ENCODE measurements around the gene EVA1A. TPM values are rescaled to one million over a fixed set of nuclear protein-coding genes. Genes with fewer than 3 reads are reported as not detected.

EVA1A gene
- total RNA-seq, 2 donors from 2014 or later, result not detected

DNA sequence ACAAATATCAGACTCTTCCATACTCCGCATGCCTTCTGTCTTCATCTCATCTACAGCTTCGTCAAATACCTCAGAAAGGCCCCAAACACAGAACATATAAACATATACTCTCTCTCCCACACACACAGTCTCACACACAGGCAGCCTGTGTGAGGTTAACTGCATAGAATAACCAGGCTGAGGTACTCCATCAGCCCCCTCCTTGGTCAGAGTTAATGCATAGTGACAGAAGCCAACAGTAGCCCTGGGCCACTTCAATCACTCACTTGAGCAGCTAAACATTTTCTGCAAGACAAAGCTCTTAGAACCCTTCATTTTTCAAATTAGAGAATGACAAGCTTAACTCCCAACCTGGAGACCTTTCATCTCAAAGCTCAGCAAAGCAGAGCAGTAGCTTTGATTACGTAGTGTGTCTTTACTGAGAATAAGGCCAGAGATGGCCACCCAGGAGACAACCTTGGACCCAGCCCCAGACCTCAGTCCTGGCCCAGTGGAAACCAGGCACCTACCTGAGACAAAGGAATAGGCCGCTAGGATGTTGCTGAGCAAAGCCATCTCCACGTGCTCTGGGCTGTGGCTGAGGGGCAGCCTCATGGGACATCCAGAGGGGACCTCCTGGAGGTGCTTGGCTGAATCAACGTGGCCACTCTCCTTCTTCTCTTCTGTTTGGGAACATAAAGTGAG is 43.0 kb downstream of the EVA1A start:
- Mint-ChIP-seq H3K4me3 (no peak overlapping the region), H3K4me1 (ENCODE audit: low read depth in 2 of 2) (no peaks in the 10 kb centered on the region), H3K27me3 (no peaks in the 10 kb centered on the region), H3K9me3 (peaks cover 5% of the 10 kb centered on the region), H3K27ac (no peak overlapping the region), H3K36me3 (no peaks in the 10 kb centered on the region)
- DNase-seq (ENCODE audit: low spot score) (no peak), ATAC-seq (no peak)

GRCh38 chr2:75516378-75517360 is 44.1 kb downstream of the EVA1A start:
- Mint-ChIP-seq H3K4me3 (no peak overlapping the region), H3K27me3 (peaks cover 0 to 5% of the 10 kb centered on the region in 2 donors), H3K27ac (no peak overlapping the region), H3K36me3 (no peaks in the 10 kb centered on the region), H3K9me3 (peaks cover 11% of the 10 kb centered on the region), H3K4me1 (ENCODE audit: low read depth in 2 of 2) (no peaks in the 10 kb centered on the region)
- DNase-seq (ENCODE audit: low spot score) (no peak), ATAC-seq (no peak)

- ATAC-seq, result no peak
- Mint-ChIP-seq H3K27me3 (peaks cover 0 to 9% of the 10 kb centered on the region in 2 donors), H3K27ac (no peak overlapping the region)
These were observed 45.0 kb downstream of the EVA1A start for GRCh38 chr2:75515584-75516368.

GRCh38 chr2:75513616-75514170 is 47.0 kb downstream of the EVA1A start:
- DNase-seq (ENCODE audit: low spot score) (no peak), ATAC-seq (no peak)
- H3K36me3 Mint-ChIP-seq, result peaks cover 2% of the 10 kb centered on the region
- H3K27ac Mint-ChIP-seq, result no peak overlapping the region
- H3K4me3 Mint-ChIP-seq, result no peak overlapping the region
- no peaks in the 10 kb centered on the region for H3K4me1 Mint-ChIP-seq (ENCODE audit: low read depth in 2 of 2)
- peaks cover 12% of the 10 kb centered on the region for H3K9me3 Mint-ChIP-seq
- peaks cover 0 to 9% of the 10 kb centered on the region in 2 donors for H3K27me3 Mint-ChIP-seq

More at GRCh38 chr2:75515584-75516368, 45.0 kb downstream of the EVA1A start:
- H3K4me1 Mint-ChIP-seq (ENCODE audit: low read depth in 2 of 2), result no peaks in the 10 kb centered on the region
- H3K9me3 Mint-ChIP-seq, result peaks cover 12% of the 10 kb centered on the region
- no peaks in the 10 kb centered on the region for H3K36me3 Mint-ChIP-seq
- no peak for DNase-seq (ENCODE audit: low spot score)
- no peak overlapping the region for H3K4me3 Mint-ChIP-seq

DNA sequence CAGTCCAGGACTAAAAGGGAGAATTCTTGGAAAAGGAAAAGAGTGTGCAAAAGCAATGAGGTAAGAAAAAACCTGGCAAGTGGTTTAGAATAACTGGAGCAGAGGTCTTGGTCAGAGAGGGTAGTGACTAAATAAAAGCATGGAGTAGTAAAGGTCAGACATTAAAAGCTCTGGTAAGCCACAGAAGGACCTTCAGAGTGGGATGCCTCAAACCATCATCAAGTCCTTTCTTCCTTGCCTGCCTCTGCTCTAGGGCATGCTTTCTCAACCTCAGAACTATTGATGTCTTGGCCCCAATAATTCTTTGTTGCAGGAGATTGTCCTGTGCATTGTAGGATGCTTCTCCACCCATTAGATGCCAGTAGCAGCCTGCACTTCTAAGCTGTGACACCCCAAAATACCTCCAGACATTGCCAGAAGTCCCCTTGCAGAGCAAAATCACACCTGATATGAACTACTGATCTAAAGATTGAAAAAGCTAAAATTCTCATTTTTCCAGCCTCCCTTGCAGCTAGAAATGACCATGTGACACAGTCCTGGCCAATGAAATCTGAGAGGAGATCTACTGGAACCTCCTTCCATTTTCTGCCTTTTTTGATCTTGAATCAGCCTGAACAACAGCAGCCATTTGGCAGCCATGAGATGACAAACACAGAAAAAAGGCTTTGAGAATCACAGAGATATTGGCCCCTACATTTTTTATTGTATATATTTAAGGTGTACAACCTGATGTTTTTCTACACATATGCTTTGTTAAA is 48.1 kb downstream of the EVA1A start:
- H3K27me3 Mint-ChIP-seq, result peaks cover 0 to 9% of the 10 kb centered on the region in 2 donors
- peaks cover 12% of the 10 kb centered on the region for H3K9me3 Mint-ChIP-seq
- H3K36me3 Mint-ChIP-seq, result peaks cover 5% of the 10 kb centered on the region
- no peaks in the 10 kb centered on the region for H3K4me1 Mint-ChIP-seq (ENCODE audit: low read depth in 2 of 2)
- ATAC-seq (no peak), DNase-seq (ENCODE audit: low spot score) (no peak)
- H3K27ac Mint-ChIP-seq, result no peak overlapping the region
- H3K4me3 Mint-ChIP-seq, result no peak overlapping the region

DNA sequence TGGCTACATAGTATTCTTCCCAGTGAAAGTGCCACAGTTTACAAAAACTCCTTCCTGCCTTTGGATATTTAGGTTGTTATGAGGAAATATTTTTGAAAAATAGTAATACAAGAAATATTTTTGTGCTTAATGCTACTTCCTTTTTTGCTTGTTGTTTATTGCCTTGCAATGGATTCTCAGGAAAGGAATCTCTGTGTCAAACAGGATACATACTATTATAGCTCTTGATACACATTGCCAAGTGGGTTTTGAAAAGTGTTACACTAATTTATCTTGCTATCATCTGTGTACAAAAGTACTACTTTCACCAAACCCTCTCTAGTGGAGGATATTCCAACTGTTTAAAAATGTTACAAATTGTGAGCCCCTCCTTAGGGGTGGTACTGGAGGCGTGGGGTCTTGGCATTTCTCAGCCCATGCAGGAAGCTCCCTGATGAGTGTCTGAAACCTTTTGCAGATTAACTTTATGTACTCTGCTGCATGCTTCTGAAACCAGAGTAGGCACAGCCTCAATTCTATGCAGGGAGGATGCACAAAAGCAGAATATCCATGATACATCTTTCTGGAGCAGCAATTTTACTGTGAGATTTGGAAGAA is 54.5 kb downstream of the EVA1A start:
- Mint-ChIP-seq H3K4me1 (ENCODE audit: low read depth in 2 of 2) (no peaks in the 10 kb centered on the region), H3K27ac (no peak overlapping the region), H3K9me3 (no peaks in the 10 kb centered on the region), H3K36me3 (peaks cover 5% of the 10 kb centered on the region), H3K4me3 (no peak overlapping the region), H3K27me3 (peaks cover 0 to 18% of the 10 kb centered on the region in 2 donors)
- ATAC-seq (no peak), DNase-seq (ENCODE audit: low spot score) (no peak)

- Mint-ChIP-seq H3K36me3 (peaks cover 5% of the 10 kb centered on the region), H3K4me1 (ENCODE audit: low read depth in 2 of 2) (no peaks in the 10 kb centered on the region), H3K27ac (no peak overlapping the region), H3K9me3 (no peaks in the 10 kb centered on the region), H3K27me3 (peaks cover 0 to 30% of the 10 kb centered on the region in 2 donors), H3K4me3 (no peak overlapping the region)
- ATAC-seq (no peak), DNase-seq (ENCODE audit: low spot score) (no peak)
These were observed 55.7 kb downstream of the EVA1A start for GRCh38 chr2:75505012-75505411.

DNA sequence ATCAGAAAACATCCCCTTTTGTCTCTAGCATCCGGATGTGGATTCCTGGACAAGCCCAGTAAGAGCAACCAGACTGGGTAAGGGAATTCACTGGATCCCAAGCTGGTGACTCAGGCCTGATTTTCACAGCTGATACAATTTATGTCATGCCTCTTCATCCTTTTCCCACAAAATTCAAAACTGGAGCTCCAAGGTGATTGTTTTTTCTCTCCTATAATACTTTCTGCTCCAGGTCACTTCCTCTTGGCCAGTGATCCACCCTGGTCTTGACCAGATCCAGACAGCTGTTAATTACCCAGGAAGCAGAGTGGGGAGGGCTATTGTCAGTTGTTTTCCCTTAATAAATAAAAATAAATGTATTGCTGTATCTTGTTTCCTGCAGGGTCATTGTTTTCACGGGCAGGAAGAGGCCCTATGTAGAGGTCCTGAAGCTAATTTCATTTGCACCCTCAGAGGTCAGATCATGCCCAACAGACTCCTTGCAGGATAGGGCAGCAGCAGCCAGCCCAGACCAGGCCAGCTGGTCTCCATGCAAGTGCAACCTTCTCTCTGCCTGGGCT is 57.6 kb downstream of the EVA1A start:
- Mint-ChIP-seq H3K27me3 (peaks cover 0 to 30% of the 10 kb centered on the region in 2 donors), H3K36me3 (no peaks in the 10 kb centered on the region), H3K4me1 (ENCODE audit: low read depth in 2 of 2) (no peaks in the 10 kb centered on the region), H3K27ac (no peak overlapping the region), H3K4me3 (no peak overlapping the region), H3K9me3 (no peaks in the 10 kb centered on the region)
- DNase-seq (ENCODE audit: low spot score) (no peak), ATAC-seq (no peak)

DNA sequence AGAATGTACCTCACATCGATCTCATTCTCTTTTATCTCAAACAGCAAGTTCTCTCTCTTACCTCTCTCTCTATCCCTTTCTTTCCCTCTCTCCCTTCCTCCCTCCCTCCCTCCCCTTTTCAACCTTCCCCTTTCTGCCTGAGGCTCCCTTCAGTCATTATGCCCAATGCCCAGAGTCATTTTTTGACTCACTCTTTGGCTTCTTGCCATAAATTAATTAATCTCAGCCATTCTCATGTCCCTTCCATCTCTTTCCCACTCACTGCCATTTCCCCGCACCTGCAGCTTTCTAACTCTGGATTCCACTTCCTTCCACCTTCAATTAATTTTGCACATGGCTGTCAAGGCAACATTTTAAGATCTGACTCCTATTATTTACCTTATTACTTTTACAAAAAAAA is 60.1 kb downstream of the EVA1A start:
- H3K27me3 Mint-ChIP-seq, result peaks cover 0 to 45% of the 10 kb centered on the region in 2 donors
- H3K27ac Mint-ChIP-seq, result no peak overlapping the region
- ATAC-seq (no peak), DNase-seq (ENCODE audit: low spot score) (no peak)
- no peaks in the 10 kb centered on the region for H3K9me3 Mint-ChIP-seq
- H3K36me3 Mint-ChIP-seq, result no peaks in the 10 kb centered on the region
- no peaks in the 10 kb centered on the region for H3K4me1 Mint-ChIP-seq (ENCODE audit: low read depth in 2 of 2)
- no peak overlapping the region for H3K4me3 Mint-ChIP-seq

DNA sequence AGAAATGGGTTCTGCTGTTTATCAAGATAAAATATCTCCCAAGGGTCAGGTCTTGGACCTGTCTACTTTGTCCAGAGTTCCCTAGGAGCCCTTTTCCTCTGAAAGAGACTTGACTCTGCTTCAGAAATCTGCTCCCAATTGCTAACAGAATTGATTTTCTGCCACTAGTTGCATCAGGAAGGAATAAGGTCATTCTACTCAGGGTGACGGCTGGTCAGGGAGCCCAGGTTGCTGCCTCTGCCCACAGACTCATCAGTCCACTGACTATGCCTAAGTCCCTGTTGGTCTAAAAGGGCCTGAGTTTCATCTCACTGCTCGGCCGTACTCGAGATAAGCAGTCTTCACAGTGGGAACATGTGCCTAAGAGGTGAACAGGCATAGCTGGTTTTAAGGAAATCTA is 61.2 kb downstream of the EVA1A start:
- Mint-ChIP-seq H3K27me3 (peaks cover 0 to 43% of the 10 kb centered on the region in 2 donors), H3K4me1 (ENCODE audit: low read depth in 2 of 2) (no peaks in the 10 kb centered on the region), H3K27ac (no peak overlapping the region), H3K36me3 (no peaks in the 10 kb centered on the region), H3K4me3 (no peak overlapping the region), H3K9me3 (no peaks in the 10 kb centered on the region)
- no peak for ATAC-seq
- no peak for DNase-seq (ENCODE audit: low spot score)

- Mint-ChIP-seq H3K36me3 (no peaks in the 10 kb centered on the region), H3K27me3 (peaks cover 0 to 39% of the 10 kb centered on the region in 2 donors), H3K27ac (no peak overlapping the region), H3K4me1 (ENCODE audit: low read depth in 2 of 2) (no peaks in the 10 kb centered on the region), H3K9me3 (no peaks in the 10 kb centered on the region), H3K4me3 (no peak overlapping the region)
- DNase-seq (ENCODE audit: low spot score), result no peak
- no peak for ATAC-seq
These were observed 61.8 kb downstream of the EVA1A start for GRCh38 chr2:75498907-75499306.

GRCh38 chr2:75497256-75497655 is 63.5 kb downstream of the EVA1A start:
- H3K27ac Mint-ChIP-seq, result no peak overlapping the region
- no peak for DNase-seq (ENCODE audit: low spot score)
- no peaks in the 10 kb centered on the region for H3K4me1 Mint-ChIP-seq (ENCODE audit: low read depth in 2 of 2)
- no peaks in the 10 kb centered on the region for H3K9me3 Mint-ChIP-seq
- no peaks in the 10 kb centered on the region for H3K36me3 Mint-ChIP-seq
- H3K4me3 Mint-ChIP-seq, result no peak overlapping the region
- ATAC-seq, result no peak
- H3K27me3 Mint-ChIP-seq, result peaks cover 0 to 37% of the 10 kb centered on the region in 2 donors
